GM19467 (cell line): Measurements from ENCODE around the gene CSTF1.

Experiments used
- ATAC-seq: cut with Tn5 transposase; IDR thresholded peaks from one replicate; pipeline ENCODE4 v1.9.1; 2021; ENCODE audit warnings: mild to moderate bottlenecking, moderate library complexity; ENCODE audit not compliant: unreplicated experiment

The CSTF1 gene

GRCh38 chr20:56449459-56449858, 57.0 kb downstream of the CSTF1 start:
- ATAC-seq: no peak

DNA sequence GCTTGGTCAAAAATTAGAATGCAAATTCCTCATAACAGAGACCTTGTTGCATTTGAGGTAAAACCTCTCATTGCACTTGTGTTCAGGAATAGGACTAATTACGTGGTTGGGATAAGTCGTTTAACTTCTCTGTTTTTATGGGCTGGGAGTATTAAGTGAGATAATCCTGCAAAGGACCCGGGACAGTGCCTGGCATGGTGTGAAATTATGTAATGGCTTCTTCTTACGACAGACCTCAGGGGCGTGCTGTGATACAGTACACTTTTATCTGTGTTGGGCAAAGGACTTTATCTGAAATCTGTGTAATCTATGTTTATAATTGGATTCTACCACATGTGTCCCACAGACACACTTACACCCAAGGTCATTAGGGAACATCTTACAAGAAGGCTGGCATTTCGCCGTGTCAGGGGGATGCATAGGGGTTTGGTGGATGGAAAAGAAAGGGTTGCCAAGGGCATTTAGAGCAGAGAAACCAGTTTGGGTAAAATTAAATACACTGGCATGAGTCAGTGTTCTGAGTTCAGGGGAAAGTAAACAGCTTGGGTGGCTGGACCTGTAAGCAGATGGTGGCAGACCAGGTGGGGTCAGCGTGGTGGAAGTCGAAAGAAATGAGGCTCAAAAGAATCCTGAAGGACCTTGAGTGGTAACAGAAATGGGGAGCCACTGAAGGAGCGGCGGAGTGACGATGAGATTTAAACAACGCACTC, 58.8 kb downstream of the CSTF1 start:
- ATAC-seq: no peak

DNA sequence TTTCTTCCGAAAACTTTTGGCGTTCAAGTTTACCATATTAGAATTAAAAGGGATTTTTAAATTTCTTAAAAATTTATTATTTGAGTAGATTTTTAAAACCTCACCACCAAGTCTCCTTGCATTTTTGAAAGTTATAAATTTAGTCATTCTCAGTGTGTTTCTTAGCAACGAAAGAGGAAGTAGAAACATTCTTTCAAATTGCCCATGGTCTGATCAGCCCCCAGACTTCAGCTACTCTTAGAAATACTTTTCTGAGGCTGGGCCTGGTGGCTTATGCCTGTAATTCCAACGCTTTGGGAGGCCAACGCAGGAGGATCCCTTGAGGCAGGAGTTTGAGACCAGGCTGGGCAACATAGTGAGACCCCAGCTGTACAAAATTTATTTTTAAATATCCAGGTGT, 60.9 kb downstream of the CSTF1 start:
- no peak for ATAC-seq

DNA sequence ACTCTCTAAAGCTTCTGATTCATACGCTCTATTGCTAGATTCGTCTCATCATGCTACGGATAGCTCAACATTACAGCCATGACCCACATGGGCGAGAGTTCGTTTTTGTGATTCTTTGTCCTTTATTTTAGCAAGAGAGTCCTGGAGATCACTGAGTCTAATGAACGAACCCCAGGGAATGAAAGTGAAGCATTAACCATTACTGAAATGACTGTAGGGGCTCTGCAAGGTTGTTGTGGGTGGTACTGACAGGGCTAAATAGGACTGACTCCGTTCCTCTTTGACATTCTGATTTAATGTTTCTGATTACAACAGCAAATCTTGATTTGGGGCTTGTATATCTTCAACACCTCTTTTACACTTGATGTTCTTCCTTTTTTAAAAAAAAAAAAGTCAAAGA, 62.3 kb downstream of the CSTF1 start:
- ATAC-seq: no peak
